Central memory CD8-positive, alpha-beta T cell (primary cell): ENCODE measurements around the gene NFATC3.
A peak's percentile ranks its signal among the peaks of the same experiment; 100 is the strongest.

Experiments used
- ATAC-seq: fragments of 150-1000 bp; cut with Tn5 transposase; replicated peaks from 2 replicates; pipeline ENCODE4 v1.10.0; 2022; ENCODE audit warnings: mild to moderate bottlenecking, moderate FRiP score, moderate number of reproducible peaks; ENCODE audit not compliant: poor library complexity, severe bottlenecking; ENCODE audit errors: extremely low read depth
- DNase-seq, 2 donors: peaks; one replicate each; pipeline ENCODE4 v3.0.0; 2021; ENCODE audit warnings: low spot score in 2 of 2
- H3K27ac Mint-ChIP-seq: one replicate; pipeline ENCODE4 v1.8.0; 2022; ENCODE audit warnings: low read depth, mild to moderate bottlenecking, moderate library complexity, mixed read lengths
- H3K27me3 Mint-ChIP-seq: one replicate; pipeline ENCODE4 v1.8.0; 2022; ENCODE audit warnings: mixed read lengths
- H3K36me3 Mint-ChIP-seq: one replicate; pipeline ENCODE4 v1.8.0; 2022; ENCODE audit warnings: mild to moderate bottlenecking, moderate library complexity, mixed read lengths; ENCODE audit not compliant: insufficient read depth
- H3K4me1 Mint-ChIP-seq: one replicate; pipeline ENCODE4 v1.8.0; 2022; ENCODE audit warnings: mixed read lengths
- H3K4me3 Mint-ChIP-seq: one replicate; pipeline ENCODE4 v1.8.0; 2022; ENCODE audit warnings: mild to moderate bottlenecking, moderate library complexity, mixed read lengths
- H3K9me3 Mint-ChIP-seq: one replicate; pipeline ENCODE4 v1.8.0; 2022; ENCODE audit warnings: mixed read lengths

NFATC3 gene

GRCh38 chr16:68065716-68066305 is 19.4 kb upstream of the NFATC3 start:
- DNase-seq, result no peak
- Mint-ChIP-seq H3K4me3 (no peak overlapping the region), H3K27me3 (no peaks in the 10 kb centered on the region), H3K4me1 (peaks cover 82% of the 10 kb centered on the region), H3K36me3 (peaks cover 6% of the 10 kb centered on the region), H3K27ac (peak overlapping the region; percentile 32), H3K9me3 (no peaks in the 10 kb centered on the region)
- ATAC-seq, result no peak

DNA sequence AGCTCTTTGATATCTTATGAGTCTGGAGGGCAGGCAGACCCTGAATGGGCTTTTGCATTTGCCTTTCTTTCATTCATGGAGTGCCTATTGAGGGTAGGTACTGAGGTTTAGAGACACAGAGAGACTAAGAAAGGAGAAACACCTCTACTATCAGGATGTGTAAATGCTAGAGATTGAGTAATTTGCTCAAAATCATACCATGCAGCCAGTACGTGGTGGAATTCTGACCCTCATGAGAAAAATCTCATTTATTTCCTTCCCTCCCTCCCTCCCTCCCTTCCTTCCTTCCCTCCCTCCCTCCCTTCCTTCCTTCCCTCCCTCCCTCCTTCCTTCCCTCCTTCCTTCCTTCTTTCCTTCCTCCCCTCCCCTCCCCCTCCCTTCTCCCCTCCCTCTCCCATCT is 18.4 kb upstream of the NFATC3 start:
- no peak for DNase-seq
- H3K9me3 Mint-ChIP-seq, result no peaks in the 10 kb centered on the region
- no peaks in the 10 kb centered on the region for H3K27me3 Mint-ChIP-seq
- peak overlapping the region; percentile 88 for H3K27ac Mint-ChIP-seq
- no peak for ATAC-seq
- H3K36me3 Mint-ChIP-seq, result peaks cover 11% of the 10 kb centered on the region
- peaks cover 82% of the 10 kb centered on the region for H3K4me1 Mint-ChIP-seq
- no peak overlapping the region for H3K4me3 Mint-ChIP-seq

DNA sequence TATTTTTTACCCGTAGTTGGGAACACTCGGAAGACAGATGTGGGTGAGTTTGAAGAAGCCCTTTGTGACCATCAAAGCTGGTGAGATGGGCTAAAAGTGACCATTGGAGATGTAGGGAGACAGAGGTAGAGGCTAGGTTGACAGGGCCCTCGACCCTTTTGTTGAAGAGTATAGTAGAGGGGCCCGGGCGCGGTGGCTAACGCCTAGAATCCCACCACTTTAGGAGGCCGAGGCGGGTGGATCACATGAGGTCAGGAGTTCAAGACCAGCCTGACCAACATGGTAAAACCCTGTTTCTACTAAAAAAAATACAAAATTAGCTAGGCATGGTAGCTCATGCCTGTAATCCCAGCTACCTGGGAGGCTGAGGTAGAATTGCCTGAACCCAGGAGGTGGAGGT is 16.2 kb upstream of the NFATC3 start:
- no peak overlapping the region for H3K4me3 Mint-ChIP-seq
- peak overlapping the region; percentile 35 for H3K27ac Mint-ChIP-seq
- ATAC-seq, result no peak
- DNase-seq, result no peak
- H3K4me1 Mint-ChIP-seq, result peaks cover 84% of the 10 kb centered on the region
- H3K9me3 Mint-ChIP-seq, result no peaks in the 10 kb centered on the region
- no peaks in the 10 kb centered on the region for H3K27me3 Mint-ChIP-seq
- peaks cover 8% of the 10 kb centered on the region for H3K36me3 Mint-ChIP-seq

DNA sequence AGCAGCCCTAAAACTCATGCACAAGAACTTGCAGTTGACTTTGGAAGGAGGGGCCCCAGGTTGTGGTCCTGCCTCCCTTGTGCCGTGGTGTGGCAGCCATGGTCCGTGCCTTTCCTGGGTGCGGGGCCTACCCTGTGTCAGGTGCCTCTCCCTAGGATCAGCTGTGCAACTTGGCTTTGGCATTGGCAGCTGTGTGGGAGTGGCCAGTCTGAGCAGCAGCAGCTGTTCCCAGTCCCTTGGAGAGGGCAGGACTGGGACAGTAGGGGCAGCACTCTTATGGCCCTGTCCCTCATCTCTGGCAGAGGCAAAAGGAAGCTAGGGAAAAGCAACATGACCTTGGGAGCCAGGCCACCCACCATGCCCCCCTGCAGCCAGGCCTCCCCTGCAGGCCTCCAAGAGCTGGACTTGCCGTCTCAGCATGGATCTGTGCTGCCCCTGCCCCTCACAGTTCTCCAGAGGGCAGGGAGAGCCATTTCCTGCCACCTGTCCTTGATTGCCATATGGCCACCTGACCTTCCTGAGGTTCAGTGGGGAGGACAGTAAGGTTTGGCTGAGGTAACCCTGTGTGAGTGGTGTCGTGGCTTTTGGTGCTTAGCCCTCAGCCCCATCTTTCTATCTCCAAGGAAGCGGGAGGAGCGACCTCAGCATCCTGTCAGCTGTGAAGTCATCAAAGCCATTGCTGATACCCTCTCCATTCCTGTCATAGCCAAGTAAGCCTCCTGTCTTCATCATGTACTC is 15.5 kb upstream of the NFATC3 start:
- peak overlapping the region; percentile 79 for H3K27ac Mint-ChIP-seq
- no peaks in the 10 kb centered on the region for H3K9me3 Mint-ChIP-seq
- H3K4me1 Mint-ChIP-seq, result peaks cover 84% of the 10 kb centered on the region
- peaks cover 10% of the 10 kb centered on the region for H3K36me3 Mint-ChIP-seq
- no peaks in the 10 kb centered on the region for H3K27me3 Mint-ChIP-seq
- DNase-seq (peak in 1 of 2 donors; percentile 32), ATAC-seq (peak; percentile 58)
- peak overlapping the region; percentile 65 for H3K4me3 Mint-ChIP-seq

DNA sequence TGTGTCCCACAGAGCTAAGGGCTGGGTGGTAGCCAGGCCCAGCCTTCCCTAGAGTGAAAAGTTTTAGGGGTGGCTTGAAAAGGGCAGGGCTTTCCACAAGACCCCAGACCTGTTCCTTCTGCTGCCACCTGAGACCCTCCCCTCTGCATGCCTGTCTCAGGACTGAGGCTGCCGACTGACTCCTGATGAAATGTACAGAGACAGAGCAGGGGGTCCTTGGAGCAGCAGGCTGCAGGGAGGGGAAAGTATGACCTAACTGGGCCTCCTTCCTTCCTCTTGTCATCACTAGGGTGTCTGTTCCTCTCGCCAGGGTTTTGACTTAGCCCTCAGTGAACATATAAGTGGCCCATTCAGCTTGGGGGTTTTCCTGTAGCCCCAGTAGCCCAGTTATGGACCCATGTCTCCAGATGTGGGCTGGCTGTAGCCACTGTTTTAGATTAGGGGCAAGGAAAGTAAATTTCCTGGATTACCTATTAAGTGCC is 14.9 kb upstream of the NFATC3 start:
- H3K27me3 Mint-ChIP-seq, result no peaks in the 10 kb centered on the region
- no peaks in the 10 kb centered on the region for H3K9me3 Mint-ChIP-seq
- ATAC-seq (peak; percentile 15), DNase-seq (no peak)
- peak overlapping the region; percentile 79 for H3K27ac Mint-ChIP-seq
- H3K36me3 Mint-ChIP-seq, result peaks cover 12% of the 10 kb centered on the region
- peaks cover 84% of the 10 kb centered on the region for H3K4me1 Mint-ChIP-seq
- peak overlapping the region; percentile 65 for H3K4me3 Mint-ChIP-seq

DNA sequence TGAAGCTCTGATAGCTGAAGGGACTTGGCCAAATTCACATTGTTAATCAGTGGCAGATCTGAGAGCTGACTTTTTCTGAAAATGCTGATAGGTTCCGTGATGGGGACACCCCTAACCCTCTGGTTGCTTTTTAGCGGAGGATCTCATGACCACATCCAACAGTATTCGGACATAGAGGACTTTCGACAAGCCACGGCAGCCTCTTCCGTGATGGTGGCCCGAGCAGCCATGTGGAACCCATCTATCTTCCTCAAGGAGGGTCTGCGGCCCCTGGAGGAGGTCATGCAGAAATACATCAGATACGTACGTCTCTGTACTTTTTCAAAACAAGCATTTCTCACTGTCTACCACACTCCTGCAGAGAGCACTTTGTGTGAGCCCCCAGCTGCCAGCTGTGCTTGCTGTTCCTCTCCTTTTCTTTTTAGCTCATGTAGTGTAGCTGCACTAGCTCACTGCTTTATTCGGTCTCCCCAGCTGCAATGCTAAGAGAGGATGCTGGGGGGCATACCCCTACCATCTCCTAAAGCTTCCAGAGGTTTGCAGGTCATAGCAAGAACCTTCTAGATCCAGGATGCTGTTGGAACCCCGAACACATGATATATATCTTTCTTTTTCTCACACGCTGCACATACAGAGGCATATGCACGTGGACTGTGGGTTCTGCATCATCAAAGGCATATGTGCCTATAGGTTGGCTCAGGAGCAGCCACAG is 14.2 kb upstream of the NFATC3 start:
- peaks cover 84% of the 10 kb centered on the region for H3K4me1 Mint-ChIP-seq
- peaks cover 12% of the 10 kb centered on the region for H3K36me3 Mint-ChIP-seq
- H3K27me3 Mint-ChIP-seq, result no peaks in the 10 kb centered on the region
- H3K9me3 Mint-ChIP-seq, result no peaks in the 10 kb centered on the region
- no peak for ATAC-seq
- peak overlapping the region; percentile 79 for H3K27ac Mint-ChIP-seq
- no peak for DNase-seq
- peak overlapping the region; percentile 65 for H3K4me3 Mint-ChIP-seq

DNA sequence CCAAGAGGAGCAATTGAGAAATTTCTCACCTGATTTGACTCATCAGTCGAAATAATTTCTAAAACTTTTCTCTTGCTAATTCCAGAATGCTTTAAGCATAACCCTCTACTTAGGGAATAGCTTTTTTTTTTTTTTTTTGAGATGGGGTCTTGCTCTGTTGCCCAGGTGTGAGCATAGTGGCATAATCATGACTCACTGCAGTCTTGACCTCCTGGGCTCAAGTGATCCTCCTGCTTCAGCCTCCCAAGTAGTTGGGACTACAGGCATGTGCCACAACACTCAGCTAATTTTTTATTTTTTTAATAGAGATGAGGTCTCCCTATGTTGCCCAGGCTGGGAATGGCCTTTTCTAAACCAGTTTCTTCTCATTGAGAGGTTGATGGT is 13.7 kb upstream of the NFATC3 start:
- H3K36me3 Mint-ChIP-seq, result peaks cover 12% of the 10 kb centered on the region
- H3K4me3 Mint-ChIP-seq, result peak overlapping the region; percentile 65
- H3K27me3 Mint-ChIP-seq, result no peaks in the 10 kb centered on the region
- peak overlapping the region; percentile 79 for H3K27ac Mint-ChIP-seq
- peaks cover 84% of the 10 kb centered on the region for H3K4me1 Mint-ChIP-seq
- H3K9me3 Mint-ChIP-seq, result no peaks in the 10 kb centered on the region
- DNase-seq, result no peak
- ATAC-seq, result no peak

DNA sequence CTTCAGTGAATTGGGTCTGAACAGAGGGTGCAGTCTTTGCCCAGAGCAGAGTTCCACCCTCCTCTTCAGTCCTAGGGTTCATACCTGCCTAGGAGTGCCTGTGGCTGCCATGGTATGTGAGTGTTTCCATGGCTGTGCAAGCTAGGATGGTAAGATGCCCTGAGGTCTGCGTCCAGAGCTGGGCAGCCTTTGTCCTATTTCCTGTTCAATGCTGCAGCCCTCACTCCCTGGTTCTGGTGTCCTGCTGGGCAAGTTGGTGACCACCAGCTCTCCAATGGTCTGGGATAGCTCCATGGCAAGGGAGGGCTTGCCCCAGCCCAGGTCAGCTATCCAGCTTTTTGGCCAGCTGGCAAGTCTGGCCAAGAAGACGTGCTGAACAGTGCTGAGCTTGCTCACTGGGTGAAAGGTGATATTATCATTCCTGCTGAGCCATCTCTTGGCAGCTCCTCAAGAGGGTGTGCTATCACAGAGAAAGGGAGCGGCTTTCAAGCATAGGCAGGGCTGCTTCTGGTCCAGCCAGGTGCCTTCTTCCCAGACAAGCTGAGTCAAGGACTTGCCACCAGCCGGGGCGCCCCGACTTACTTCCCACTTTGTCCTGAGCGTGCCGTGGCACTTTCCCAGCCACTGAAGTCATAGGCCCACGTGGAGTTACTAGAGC is 13.0 kb upstream of the NFATC3 start:
- ATAC-seq (no peak), DNase-seq (no peak)
- H3K4me3 Mint-ChIP-seq, result peak overlapping the region; percentile 38
- H3K27me3 Mint-ChIP-seq, result no peaks in the 10 kb centered on the region
- H3K4me1 Mint-ChIP-seq, result peaks cover 86% of the 10 kb centered on the region
- H3K27ac Mint-ChIP-seq, result no peak overlapping the region
- H3K9me3 Mint-ChIP-seq, result no peaks in the 10 kb centered on the region
- H3K36me3 Mint-ChIP-seq, result peaks cover 14% of the 10 kb centered on the region

GRCh38 chr16:68073902-68074760 is 11.0 kb upstream of the NFATC3 start:
- H3K4me1 Mint-ChIP-seq, result peaks cover 87% of the 10 kb centered on the region
- no peaks in the 10 kb centered on the region for H3K9me3 Mint-ChIP-seq
- no peaks in the 10 kb centered on the region for H3K27me3 Mint-ChIP-seq
- H3K4me3 Mint-ChIP-seq, result peak overlapping the region; percentile 70
- ATAC-seq, result no peak
- DNase-seq, result no peak
- peaks cover 18% of the 10 kb centered on the region for H3K36me3 Mint-ChIP-seq
- H3K27ac Mint-ChIP-seq, result peak overlapping the region; percentile 32

DNA sequence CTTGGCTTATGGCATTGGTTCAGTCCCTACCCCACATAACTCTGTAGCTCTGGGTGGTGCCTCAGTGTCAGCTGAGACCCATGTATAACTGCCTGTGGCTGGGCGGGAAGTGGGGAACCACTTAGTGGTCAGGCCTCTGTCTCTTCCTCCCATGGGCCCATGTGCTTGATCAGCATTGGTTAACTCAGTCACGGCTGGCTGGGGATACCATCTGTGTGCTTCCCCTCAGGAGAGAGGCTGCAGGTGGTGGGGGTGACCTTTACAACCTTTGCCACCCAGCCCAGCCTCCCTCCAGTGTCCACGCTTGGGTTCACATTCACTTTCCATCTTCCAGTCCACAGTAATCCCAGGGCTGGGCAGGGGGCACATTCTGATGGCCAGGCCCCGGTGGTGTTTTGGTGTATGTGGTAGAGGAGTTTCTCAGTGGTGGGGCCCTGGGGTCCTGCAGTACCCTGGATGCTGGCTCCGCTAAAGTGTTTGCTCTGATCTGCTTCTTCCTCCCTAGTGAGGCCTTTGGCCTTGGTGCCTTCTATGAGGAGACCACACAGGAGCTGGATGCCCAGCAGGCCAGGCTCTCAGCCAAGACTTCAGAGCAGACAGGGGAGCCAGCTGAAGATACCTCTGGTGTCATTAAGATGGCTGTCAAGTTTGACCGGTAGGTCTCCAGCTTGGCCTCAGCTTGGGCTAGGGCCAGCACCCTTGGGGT is 10.2 kb upstream of the NFATC3 start:
- Mint-ChIP-seq H3K4me1 (peaks cover 87% of the 10 kb centered on the region), H3K4me3 (peak overlapping the region; percentile 70), H3K27ac (peak overlapping the region; percentile 32), H3K27me3 (no peaks in the 10 kb centered on the region), H3K36me3 (peaks cover 16% of the 10 kb centered on the region), H3K9me3 (no peaks in the 10 kb centered on the region)
- ATAC-seq, result peak; percentile 76
- peak; percentile 58 to 59 for DNase-seq

DNA sequence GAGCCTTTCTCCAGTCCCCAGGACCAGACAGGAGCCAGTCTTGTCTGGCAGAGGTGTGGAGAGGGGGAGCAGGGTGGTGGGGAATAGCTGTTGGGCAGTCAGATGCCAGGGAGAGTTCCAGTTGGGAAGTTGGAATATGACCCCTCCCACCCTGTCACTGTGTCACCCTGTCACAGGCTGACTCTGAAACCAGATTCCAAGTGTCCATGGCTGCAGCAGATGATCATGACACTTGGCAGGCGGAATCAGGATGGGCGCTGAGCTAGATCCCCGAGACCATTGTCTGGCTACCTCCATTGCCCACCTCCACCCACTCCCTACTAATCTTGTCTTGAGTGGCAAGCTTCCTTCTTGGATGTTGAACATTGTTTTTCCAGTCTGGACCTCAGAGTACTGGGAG is 9.2 kb upstream of the NFATC3 start:
- Mint-ChIP-seq H3K4me1 (peaks cover 84% of the 10 kb centered on the region), H3K27me3 (no peaks in the 10 kb centered on the region), H3K9me3 (no peaks in the 10 kb centered on the region), H3K27ac (peak overlapping the region; percentile 32), H3K36me3 (peaks cover 14% of the 10 kb centered on the region), H3K4me3 (peak overlapping the region; percentile 70)
- ATAC-seq, result no peak
- DNase-seq, result no peak
